Measurements from ENCODE around the gene OR6N2. TPM values are rescaled to one million over a fixed set of nuclear protein-coding genes. Genes with fewer than 3 reads are reported as not detected.

OR6N2 gene
- total RNA-seq, 1 donor from 2014 or later, result not detected

- Histone ChIP-seq H3K36me3 (ENCODE audit: control insufficient read depth in 3 of 3, insufficient read depth in 3 of 3, low read length in 3 of 3) (no peaks in the 10 kb centered on the region), H3K4me3 (ENCODE audit: low read length in 3 of 3) (no peak overlapping the region), H3K27ac (ENCODE audit: low read depth, low read length) (no peak overlapping the region), H3K9ac (ENCODE audit: low read depth in 1 of 3, low read length in 3 of 3) (no peak overlapping the region), H3K4me1 (ENCODE audit: control insufficient read depth in 3 of 3, insufficient read depth in 3 of 3, low read length in 3 of 3) (peaks cover 0 to 6% (median 0%) of the 10 kb centered on the region in 3 donors), H3K27me3 (ENCODE audit: control insufficient read depth in 3 of 3, insufficient read depth in 3 of 3, low read length in 3 of 3) (no peaks in the 10 kb centered on the region), H3K9me3 (ENCODE audit: control insufficient read depth in 3 of 3, low read length in 3 of 3) (no peaks in the 10 kb centered on the region)
These were observed 28.9 kb upstream of the OR6N2 start for GRCh38 chr1:158809862-158810261.

GRCh38 chr1:158809256-158809655 is 28.3 kb upstream of the OR6N2 start:
- Histone ChIP-seq H3K27me3 (ENCODE audit: control insufficient read depth in 3 of 3, insufficient read depth in 3 of 3, low read length in 3 of 3) (no peaks in the 10 kb centered on the region), H3K4me1 (ENCODE audit: control insufficient read depth in 3 of 3, insufficient read depth in 3 of 3, low read length in 3 of 3) (peaks cover 0 to 6% (median 0%) of the 10 kb centered on the region in 3 donors), H3K9ac (ENCODE audit: low read depth in 1 of 3, low read length in 3 of 3) (no peak overlapping the region), H3K27ac (ENCODE audit: low read depth, low read length) (no peak overlapping the region), H3K4me3 (ENCODE audit: low read length in 3 of 3) (no peak overlapping the region), H3K9me3 (ENCODE audit: control insufficient read depth in 3 of 3, low read length in 3 of 3) (no peaks in the 10 kb centered on the region), H3K36me3 (ENCODE audit: control insufficient read depth in 3 of 3, insufficient read depth in 3 of 3, low read length in 3 of 3) (no peaks in the 10 kb centered on the region)

GRCh38 chr1:158806916-158807536 is 26.0 kb upstream of the OR6N2 start:
- no peaks in the 10 kb centered on the region for H3K9me3 ChIP-seq (ENCODE audit: control insufficient read depth in 3 of 3, low read length in 3 of 3)
- no peak overlapping the region for H3K9ac ChIP-seq (ENCODE audit: low read depth in 1 of 3, low read length in 3 of 3)
- peaks cover 0 to 6% (median 0%) of the 10 kb centered on the region in 3 donors for H3K4me1 ChIP-seq (ENCODE audit: control insufficient read depth in 3 of 3, insufficient read depth in 3 of 3, low read length in 3 of 3)
- H3K27ac ChIP-seq (ENCODE audit: low read depth, low read length), result no peak overlapping the region
- H3K4me3 ChIP-seq (ENCODE audit: low read length in 3 of 3), result no peak overlapping the region
- no peaks in the 10 kb centered on the region for H3K27me3 ChIP-seq (ENCODE audit: control insufficient read depth in 3 of 3, insufficient read depth in 3 of 3, low read length in 3 of 3)
- no peaks in the 10 kb centered on the region for H3K36me3 ChIP-seq (ENCODE audit: control insufficient read depth in 3 of 3, insufficient read depth in 3 of 3, low read length in 3 of 3)

- Histone ChIP-seq H3K4me1 (ENCODE audit: control insufficient read depth in 3 of 3, insufficient read depth in 3 of 3, low read length in 3 of 3) (peaks cover 0 to 4% (median 0%) of the 10 kb centered on the region in 3 donors), H3K9ac (ENCODE audit: low read depth in 1 of 3, low read length in 3 of 3) (no peak overlapping the region), H3K27me3 (ENCODE audit: control insufficient read depth in 3 of 3, insufficient read depth in 3 of 3, low read length in 3 of 3) (peaks cover 0 to 4% (median 0%) of the 10 kb centered on the region in 3 donors), H3K27ac (ENCODE audit: low read depth, low read length) (no peak overlapping the region), H3K9me3 (ENCODE audit: control insufficient read depth in 3 of 3, low read length in 3 of 3) (no peaks in the 10 kb centered on the region), H3K4me3 (ENCODE audit: low read length in 3 of 3) (no peak overlapping the region), H3K36me3 (ENCODE audit: control insufficient read depth in 3 of 3, insufficient read depth in 3 of 3, low read length in 3 of 3) (no peaks in the 10 kb centered on the region)
These were observed 22.7 kb upstream of the OR6N2 start for GRCh38 chr1:158803678-158804077.

GRCh38 chr1:158801396-158801795 is 20.4 kb upstream of the OR6N2 start:
- H3K4me3 ChIP-seq (ENCODE audit: low read length in 3 of 3), result no peak overlapping the region
- H3K27ac ChIP-seq (ENCODE audit: low read depth, low read length), result no peak overlapping the region
- H3K27me3 ChIP-seq (ENCODE audit: control insufficient read depth in 3 of 3, insufficient read depth in 3 of 3, low read length in 3 of 3), result peaks cover 0 to 4% (median 0%) of the 10 kb centered on the region in 3 donors
- no peak overlapping the region for H3K9ac ChIP-seq (ENCODE audit: low read depth in 1 of 3, low read length in 3 of 3)
- no peaks in the 10 kb centered on the region for H3K36me3 ChIP-seq (ENCODE audit: control insufficient read depth in 3 of 3, insufficient read depth in 3 of 3, low read length in 3 of 3)
- H3K9me3 ChIP-seq (ENCODE audit: control insufficient read depth in 3 of 3, low read length in 3 of 3), result no peaks in the 10 kb centered on the region
- no peaks in the 10 kb centered on the region for H3K4me1 ChIP-seq (ENCODE audit: control insufficient read depth in 3 of 3, insufficient read depth in 3 of 3, low read length in 3 of 3)

GRCh38 chr1:158800526-158800925 is 19.5 kb upstream of the OR6N2 start:
- no peak overlapping the region for H3K4me3 ChIP-seq (ENCODE audit: low read length in 3 of 3)
- H3K9me3 ChIP-seq (ENCODE audit: control insufficient read depth in 3 of 3, low read length in 3 of 3), result no peaks in the 10 kb centered on the region
- H3K4me1 ChIP-seq (ENCODE audit: control insufficient read depth in 3 of 3, insufficient read depth in 3 of 3, low read length in 3 of 3), result no peaks in the 10 kb centered on the region
- H3K27me3 ChIP-seq (ENCODE audit: control insufficient read depth in 3 of 3, insufficient read depth in 3 of 3, low read length in 3 of 3), result peaks cover 0 to 4% (median 0%) of the 10 kb centered on the region in 3 donors
- H3K27ac ChIP-seq (ENCODE audit: low read depth, low read length), result no peak overlapping the region
- H3K9ac ChIP-seq (ENCODE audit: low read depth in 1 of 3, low read length in 3 of 3), result no peak overlapping the region
- no peaks in the 10 kb centered on the region for H3K36me3 ChIP-seq (ENCODE audit: control insufficient read depth in 3 of 3, insufficient read depth in 3 of 3, low read length in 3 of 3)

GRCh38 chr1:158799689-158800088 is 18.7 kb upstream of the OR6N2 start:
- H3K4me1 ChIP-seq (ENCODE audit: control insufficient read depth in 3 of 3, insufficient read depth in 3 of 3, low read length in 3 of 3), result no peaks in the 10 kb centered on the region
- H3K4me3 ChIP-seq (ENCODE audit: low read length in 3 of 3), result no peak overlapping the region
- H3K9ac ChIP-seq (ENCODE audit: low read depth in 1 of 3, low read length in 3 of 3), result no peak overlapping the region
- H3K27me3 ChIP-seq (ENCODE audit: control insufficient read depth in 3 of 3, insufficient read depth in 3 of 3, low read length in 3 of 3), result peaks cover 0 to 4% (median 0%) of the 10 kb centered on the region in 3 donors
- H3K27ac ChIP-seq (ENCODE audit: low read depth, low read length), result no peak overlapping the region
- no peaks in the 10 kb centered on the region for H3K36me3 ChIP-seq (ENCODE audit: control insufficient read depth in 3 of 3, insufficient read depth in 3 of 3, low read length in 3 of 3)
- no peaks in the 10 kb centered on the region for H3K9me3 ChIP-seq (ENCODE audit: control insufficient read depth in 3 of 3, low read length in 3 of 3)

GRCh38 chr1:158798531-158798930 is 17.5 kb upstream of the OR6N2 start:
- no peaks in the 10 kb centered on the region for H3K36me3 ChIP-seq (ENCODE audit: control insufficient read depth in 3 of 3, insufficient read depth in 3 of 3, low read length in 3 of 3)

GRCh38 chr1:158794247-158794646 is 13.2 kb upstream of the OR6N2 start:
- no peak overlapping the region for H3K27ac ChIP-seq (ENCODE audit: low read depth, low read length)
- no peak overlapping the region for H3K4me3 ChIP-seq (ENCODE audit: low read length in 3 of 3)
- peaks cover 0 to 2% (median 0%) of the 10 kb centered on the region in 3 donors for H3K27me3 ChIP-seq (ENCODE audit: control insufficient read depth in 3 of 3, insufficient read depth in 3 of 3, low read length in 3 of 3)
- H3K4me1 ChIP-seq (ENCODE audit: control insufficient read depth in 3 of 3, insufficient read depth in 3 of 3, low read length in 3 of 3), result no peaks in the 10 kb centered on the region
- H3K9ac ChIP-seq (ENCODE audit: low read depth in 1 of 3, low read length in 3 of 3), result no peak overlapping the region
- H3K36me3 ChIP-seq (ENCODE audit: control insufficient read depth in 3 of 3, insufficient read depth in 3 of 3, low read length in 3 of 3), result no peaks in the 10 kb centered on the region
- H3K9me3 ChIP-seq (ENCODE audit: control insufficient read depth in 3 of 3, low read length in 3 of 3), result no peaks in the 10 kb centered on the region

More at GRCh38 chr1:158798531-158798930, 17.5 kb upstream of the OR6N2 start:
- Histone ChIP-seq H3K27ac (ENCODE audit: low read depth, low read length) (no peak overlapping the region), H3K27me3 (ENCODE audit: control insufficient read depth in 3 of 3, insufficient read depth in 3 of 3, low read length in 3 of 3) (peaks cover 0 to 6% (median 0%) of the 10 kb centered on the region in 3 donors), H3K4me1 (ENCODE audit: control insufficient read depth in 3 of 3, insufficient read depth in 3 of 3, low read length in 3 of 3) (no peaks in the 10 kb centered on the region), H3K9me3 (ENCODE audit: control insufficient read depth in 3 of 3, low read length in 3 of 3) (no peaks in the 10 kb centered on the region), H3K9ac (ENCODE audit: low read depth in 1 of 3, low read length in 3 of 3) (no peak overlapping the region), H3K4me3 (ENCODE audit: low read length in 3 of 3) (no peak overlapping the region)

GRCh38 chr1:158793604-158794003 is 12.6 kb upstream of the OR6N2 start:
- peaks cover 0 to 2% (median 0%) of the 10 kb centered on the region in 3 donors for H3K27me3 ChIP-seq (ENCODE audit: control insufficient read depth in 3 of 3, insufficient read depth in 3 of 3, low read length in 3 of 3)
- no peaks in the 10 kb centered on the region for H3K36me3 ChIP-seq (ENCODE audit: control insufficient read depth in 3 of 3, insufficient read depth in 3 of 3, low read length in 3 of 3)
- H3K9ac ChIP-seq (ENCODE audit: low read depth in 1 of 3, low read length in 3 of 3), result no peak overlapping the region
- H3K4me3 ChIP-seq (ENCODE audit: low read length in 3 of 3), result no peak overlapping the region
- no peaks in the 10 kb centered on the region for H3K9me3 ChIP-seq (ENCODE audit: control insufficient read depth in 3 of 3, low read length in 3 of 3)
- no peak overlapping the region for H3K27ac ChIP-seq (ENCODE audit: low read depth, low read length)
- no peaks in the 10 kb centered on the region for H3K4me1 ChIP-seq (ENCODE audit: control insufficient read depth in 3 of 3, insufficient read depth in 3 of 3, low read length in 3 of 3)
